Right lobe of liver (tissue), 4 donors: Measurements from ENCODE around the gene LEF1.

Source experiments
- CTCF ChIP-seq, 4 donors: fragments of 200-600 bp in 3 of 4; fragments of 450-650 bp in 1 of 4; IDR thresholded peaks; one replicate each; pipeline versions ENCODE4 v1.5.1 to v1.8.0; 2016 to 2022; ENCODE audit warnings: antibody characterized with exemption in 4 of 4, mild to moderate bottlenecking in 2 of 4
- POLR2A ChIP-seq: fragments of 450-650 bp; IDR thresholded peaks from one replicate; pipeline ENCODE4 v1.6.1; 2017; ENCODE audit warnings: antibody characterized with exemption, mild to moderate bottlenecking
- donor health status: DM: no; HTN: no; CAD: no.
- donor health status: DM: no; HTN: no; CAD: no.
- donor health status: DM: no; HTN: yes; CAD: no.

DNA sequence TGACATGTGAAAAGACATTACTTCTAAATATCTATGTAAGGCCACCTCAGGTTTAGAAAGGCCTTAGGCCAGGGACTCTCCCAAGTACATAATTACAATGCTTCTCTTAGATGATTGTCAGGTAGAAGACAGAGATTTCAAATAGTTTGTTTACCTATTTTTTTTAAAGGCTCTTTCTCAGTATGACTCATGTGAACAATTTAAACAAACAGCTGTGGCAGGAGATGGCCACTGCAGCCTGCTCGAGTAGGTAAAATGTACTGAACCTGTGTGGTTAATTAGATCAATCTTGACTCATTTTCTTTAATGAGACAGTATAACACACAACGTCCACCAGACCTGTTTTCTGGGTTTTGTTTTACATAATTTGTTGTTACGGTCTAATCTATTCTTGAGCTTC is 50.2 kb downstream of the LEF1 start:
- no peak for TF ChIP-seq POLR2A
- TF ChIP-seq CTCF (IDR thresholded peaks at IDR 0.05): no peak
